Upper lobe of right lung (tissue), 1 donor: ENCODE results near the gene ALDH4A1. TPM values are rescaled to one million over a fixed set of nuclear protein-coding genes. Genes with fewer than 3 reads are reported as not detected.
A peak's percentile ranks its signal among the peaks of the same experiment; 100 is the strongest.

Experiments used
- ATAC-seq: fragments of 200-7000 bp; cut with Tn5 transposase; one replicate; pipeline ENCODE4 v1.9.1; 2020; ENCODE audit warnings: mild to moderate bottlenecking, moderate library complexity
- DNase-seq: peaks from one replicate; pipeline ENCODE4 v3.0.0-alpha.2; 2020
- H3K27ac ChIP-seq: fragments of 200-600 bp; one replicate; pipeline ENCODE4 v1.8.0; 2022
- H3K27me3 ChIP-seq: fragments of 200-600 bp; one replicate; pipeline ENCODE4 v1.8.0; 2022; ENCODE audit warnings: mild to moderate bottlenecking
- H3K36me3 ChIP-seq: fragments of 200-600 bp; one replicate; pipeline ENCODE4 v1.8.0; 2022
- H3K4me1 ChIP-seq: fragments of 200-600 bp; one replicate; pipeline ENCODE4 v1.8.0; 2022
- H3K4me3 ChIP-seq: fragments of 200-600 bp; one replicate; pipeline ENCODE4 v1.8.0; 2022; ENCODE audit warnings: mild to moderate bottlenecking
- H3K9me3 ChIP-seq: fragments of 200-600 bp; one replicate; pipeline ENCODE4 v1.8.0; 2022
- CTCF ChIP-seq: fragments of 200-600 bp; IDR thresholded peaks from one replicate; pipeline ENCODE4 v1.8.0; 2022; ENCODE audit warnings: antibody characterized with exemption
- intact Hi-C: fragments of 100-400 bp; cut with DNase I; formaldehyde crosslinking; loops from one replicate; pipeline ENCODE4 v1.11.0; 2022
- total RNA-seq: library from RNA; stranded (reverse); fragmentation: NEBNext Ultra II Directional; extraction: Animal tissue kit (Norgen Biotek cat#: 25700); gene quantifications from one replicate; pipeline ENCODE4 v1.2.1, GENCODE V29; 2021
- donor health status: DM: no; HTN: yes; CAD: no; lungs with severe emphysema.

ALDH4A1 gene
- total RNA-seq, 1 donor from 2014 or later, result 11.8 TPM

- Histone ChIP-seq H3K27ac (peak overlapping the region; percentile 84), H3K27me3 (no peaks in the 10 kb centered on the region), H3K4me1 (peaks cover 72% of the 10 kb centered on the region), H3K4me3 (peak overlapping the region; percentile 19), H3K9me3 (no peaks in the 10 kb centered on the region), H3K36me3 (no peaks in the 10 kb centered on the region)
- no peak for DNase-seq
- intact Hi-C loops, result no loop called here
- ATAC-seq, result no peak
- TF ChIP-seq CTCF, result no peak
Observed at GRCh38 chr1:18927082-18927653, 24.8 kb upstream of the ALDH4A1 start.

DNA sequence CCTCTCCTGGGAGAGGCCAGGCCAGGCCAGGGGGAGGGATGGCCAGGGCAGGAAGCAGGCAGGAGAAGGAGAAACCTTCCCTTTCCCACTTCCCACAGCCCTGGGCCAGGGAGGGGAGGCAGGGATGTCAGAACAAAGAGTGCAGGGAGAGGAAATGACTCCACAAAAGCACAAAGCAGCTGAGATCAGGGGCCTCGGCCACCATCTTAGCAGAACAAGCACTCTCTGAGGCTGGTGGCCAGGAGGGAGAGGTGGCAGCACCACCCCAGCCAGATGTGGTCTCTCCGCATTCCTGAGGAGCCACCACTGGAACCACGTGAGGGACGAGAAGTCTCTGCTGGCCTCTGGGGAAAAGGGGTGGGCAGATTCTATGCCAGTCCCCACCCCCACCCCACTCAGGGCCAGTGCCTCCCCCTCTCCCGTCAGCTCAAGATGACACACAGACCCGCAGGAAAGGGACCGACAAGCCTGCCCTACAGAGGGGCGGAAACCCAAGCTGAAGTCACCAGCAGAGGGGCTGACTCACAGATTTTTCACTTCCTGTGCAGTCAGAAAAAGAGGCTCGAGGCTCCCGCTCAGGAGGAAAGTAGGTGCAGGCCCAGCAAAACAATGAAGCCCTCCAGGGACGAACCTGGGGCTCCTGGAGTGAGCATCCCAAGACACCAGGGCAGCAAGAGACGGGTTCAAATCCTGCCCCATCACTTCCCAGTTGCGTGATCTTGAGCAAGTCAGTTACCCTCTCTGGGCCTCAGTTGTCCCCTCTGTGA lies 24.1 kb upstream of the ALDH4A1 start:
- Histone ChIP-seq H3K27me3 (no peaks in the 10 kb centered on the region), H3K4me3 (peak overlapping the region; percentile 19), H3K27ac (peak overlapping the region; percentile 84), H3K36me3 (no peaks in the 10 kb centered on the region), H3K4me1 (peaks cover 72% of the 10 kb centered on the region), H3K9me3 (no peaks in the 10 kb centered on the region)
- intact Hi-C loops, result no loop called here
- TF ChIP-seq CTCF, result no peak
- DNase-seq (no peak), ATAC-seq (peak; percentile 75)

- ATAC-seq, result no peak
- intact Hi-C loops, result no loop called here
- H3K9me3 ChIP-seq, result no peaks in the 10 kb centered on the region
- H3K4me3 ChIP-seq, result no peak overlapping the region
- no peak overlapping the region for H3K27ac ChIP-seq
- no peak for TF ChIP-seq CTCF
- peaks cover 5% of the 10 kb centered on the region for H3K36me3 ChIP-seq
- no peaks in the 10 kb centered on the region for H3K27me3 ChIP-seq
- no peak for DNase-seq
- H3K4me1 ChIP-seq, result peaks cover 71% of the 10 kb centered on the region
Observed at GRCh38 chr1:18925279-18925678, 22.9 kb upstream of the ALDH4A1 start.

- ATAC-seq (peak; percentile 4), DNase-seq (no peak)
- Histone ChIP-seq H3K4me1 (peaks cover 66% of the 10 kb centered on the region), H3K9me3 (no peaks in the 10 kb centered on the region), H3K4me3 (no peak overlapping the region), H3K27me3 (no peaks in the 10 kb centered on the region), H3K36me3 (peaks cover 7% of the 10 kb centered on the region), H3K27ac (peak overlapping the region; percentile 78)
- TF ChIP-seq CTCF, result no peak
- intact Hi-C loops, result no loop called here
Observed at GRCh38 chr1:18924221-18924691, 21.9 kb upstream of the ALDH4A1 start.

DNA sequence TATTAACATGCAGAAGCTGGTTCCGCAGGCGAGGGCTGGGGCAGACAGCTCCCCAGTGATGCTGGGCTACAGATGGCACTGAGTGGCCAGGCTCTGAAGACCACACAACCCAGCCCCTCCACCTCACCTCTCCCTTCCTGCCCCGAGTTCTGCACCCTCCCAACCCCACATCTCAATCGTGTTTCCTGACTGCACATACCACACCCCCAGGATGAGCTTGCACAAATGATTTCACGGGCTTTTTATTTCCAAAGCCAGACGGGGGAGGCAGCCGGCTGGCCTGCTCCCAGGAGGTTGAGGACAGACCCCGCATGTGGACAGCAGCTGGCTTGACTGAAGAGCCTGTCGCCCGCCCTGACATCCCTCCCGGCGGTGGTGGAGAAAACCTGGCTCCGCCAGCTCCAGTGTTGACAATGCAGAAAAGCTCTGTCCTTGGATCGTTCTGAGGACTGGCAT lies 21.4 kb upstream of the ALDH4A1 start:
- H3K9me3 ChIP-seq, result no peaks in the 10 kb centered on the region
- ATAC-seq (no peak), DNase-seq (no peak)
- intact Hi-C loops, result no loop called here
- no peaks in the 10 kb centered on the region for H3K27me3 ChIP-seq
- H3K27ac ChIP-seq, result peak overlapping the region; percentile 78
- peaks cover 7% of the 10 kb centered on the region for H3K36me3 ChIP-seq
- TF ChIP-seq CTCF, result no peak
- peaks cover 61% of the 10 kb centered on the region for H3K4me1 ChIP-seq
- no peak overlapping the region for H3K4me3 ChIP-seq
